ENCODE data around the gene PSMC3. TPM values are rescaled to one million over a fixed set of nuclear protein-coding genes. Genes with fewer than 3 reads are reported as not detected.

PSMC3 gene
- total RNA-seq, 2 experiments from 2014 or later: 143 to 148 TPM

- CTCF ChIA-PET: interaction anchor here (1.2 kb wide), 1 partner anchor 66 kb away, joined by 6 read pairs; no protein-coding TSS in a partner anchor
- H3K27me3 Mint-ChIP-seq: no peaks in the 10 kb centered on the region
- intact Hi-C loops (cut with micrococcal nuclease): no loop called here
- no peak overlapping the region for H3K4me3 Mint-ChIP-seq
- no peaks in the 10 kb centered on the region for H3K9me3 Mint-ChIP-seq
- H3K4me1 Mint-ChIP-seq (ENCODE audit: low read depth): no peaks in the 10 kb centered on the region
- no peak overlapping the region for H3K27ac Mint-ChIP-seq
- no peaks in the 10 kb centered on the region for H3K36me3 Mint-ChIP-seq
- no peak for DNase-seq
- POLR2A ChIA-PET: no interaction called here
Measured at GRCh38 chr11:47440054-47440476, 13.8 kb upstream of the PSMC3 start.

GRCh38 chr11:47438721-47439120 lies 12.5 kb upstream of the PSMC3 start:
- Mint-ChIP-seq H3K4me3 (no peak overlapping the region), H3K36me3 (no peaks in the 10 kb centered on the region), H3K27ac (no peak overlapping the region), H3K4me1 (ENCODE audit: low read depth) (no peaks in the 10 kb centered on the region), H3K27me3 (no peaks in the 10 kb centered on the region), H3K9me3 (no peaks in the 10 kb centered on the region)
- no peak for DNase-seq
- CTCF ChIA-PET: no interaction called here
- POLR2A ChIA-PET: interaction anchor here (0.7 kb wide), 1 partner anchor 1250 kb away, joined by 4 read pairs; no protein-coding TSS in a partner anchor
- intact Hi-C loops (cut with micrococcal nuclease): no loop called here

GRCh38 chr11:47437746-47438418 lies 11.6 kb upstream of the PSMC3 start:
- Mint-ChIP-seq H3K4me3 (no peak overlapping the region), H3K27ac (no peak overlapping the region), H3K9me3 (no peaks in the 10 kb centered on the region), H3K27me3 (no peaks in the 10 kb centered on the region), H3K4me1 (ENCODE audit: low read depth) (no peaks in the 10 kb centered on the region), H3K36me3 (no peaks in the 10 kb centered on the region)
- intact Hi-C loops (cut with micrococcal nuclease): no loop called here
- DNase-seq: no peak
- ChIA-PET POLR2A (no interaction called here), CTCF (no interaction called here)

- H3K4me3 Mint-ChIP-seq: no peak overlapping the region
- no peak overlapping the region for H3K27ac Mint-ChIP-seq
- POLR2A ChIA-PET: no interaction called here
- no peaks in the 10 kb centered on the region for H3K36me3 Mint-ChIP-seq
- H3K9me3 Mint-ChIP-seq: no peaks in the 10 kb centered on the region
- intact Hi-C loops (cut with micrococcal nuclease): no loop called here
- DNase-seq: no peak
- H3K27me3 Mint-ChIP-seq: no peaks in the 10 kb centered on the region
- H3K4me1 Mint-ChIP-seq (ENCODE audit: low read depth): no peaks in the 10 kb centered on the region
- CTCF ChIA-PET: no interaction called here
Measured at GRCh38 chr11:47437218-47437745, 11.0 kb upstream of the PSMC3 start.

GRCh38 chr11:47436726-47437125 lies 10.5 kb upstream of the PSMC3 start:
- H3K4me1 Mint-ChIP-seq (ENCODE audit: low read depth): no peaks in the 10 kb centered on the region
- ChIA-PET CTCF (no interaction called here), POLR2A (no interaction called here)
- no peak for DNase-seq
- no peaks in the 10 kb centered on the region for H3K9me3 Mint-ChIP-seq
- H3K4me3 Mint-ChIP-seq: no peak overlapping the region
- H3K27ac Mint-ChIP-seq: no peak overlapping the region
- intact Hi-C loops (cut with micrococcal nuclease): no loop called here
- H3K27me3 Mint-ChIP-seq: no peaks in the 10 kb centered on the region
- H3K36me3 Mint-ChIP-seq: no peaks in the 10 kb centered on the region

- no peaks in the 10 kb centered on the region for H3K27me3 Mint-ChIP-seq
- intact Hi-C loops (cut with micrococcal nuclease): no loop called here
- ChIA-PET CTCF (no interaction called here), POLR2A (no interaction called here)
- no peaks in the 10 kb centered on the region for H3K4me1 Mint-ChIP-seq (ENCODE audit: low read depth)
- no peak overlapping the region for H3K27ac Mint-ChIP-seq
- H3K4me3 Mint-ChIP-seq: no peak overlapping the region
- H3K9me3 Mint-ChIP-seq: no peaks in the 10 kb centered on the region
- DNase-seq: no peak
- no peaks in the 10 kb centered on the region for H3K36me3 Mint-ChIP-seq
Measured at GRCh38 chr11:47435687-47436086, 9.4 kb upstream of the PSMC3 start.

- POLR2A ChIA-PET: no interaction called here
- no peaks in the 10 kb centered on the region for H3K4me1 Mint-ChIP-seq (ENCODE audit: low read depth)
- no peak overlapping the region for H3K27ac Mint-ChIP-seq
- H3K27me3 Mint-ChIP-seq: no peaks in the 10 kb centered on the region
- intact Hi-C loops (cut with micrococcal nuclease): no loop called here
- DNase-seq: no peak
- H3K9me3 Mint-ChIP-seq: no peaks in the 10 kb centered on the region
- H3K4me3 Mint-ChIP-seq: no peak overlapping the region
- CTCF ChIA-PET: interaction anchor here (0.6 kb wide), 1 partner anchor 48 kb away, joined by 3 read pairs; no protein-coding TSS in a partner anchor
- H3K36me3 Mint-ChIP-seq: no peaks in the 10 kb centered on the region
Measured at GRCh38 chr11:47434011-47434786, 8.0 kb upstream of the PSMC3 start.

GRCh38 chr11:47433157-47433556 lies 6.9 kb upstream of the PSMC3 start:
- POLR2A ChIA-PET: no interaction called here
- Mint-ChIP-seq H3K4me1 (ENCODE audit: low read depth) (no peaks in the 10 kb centered on the region), H3K36me3 (no peaks in the 10 kb centered on the region), H3K27me3 (no peaks in the 10 kb centered on the region), H3K27ac (no peak overlapping the region), H3K4me3 (no peak overlapping the region), H3K9me3 (no peaks in the 10 kb centered on the region)
- DNase-seq: no peak
- CTCF ChIA-PET: interaction anchor here (0.6 kb wide), 1 partner anchor 47 kb away, joined by 3 read pairs; no protein-coding TSS in a partner anchor
- intact Hi-C loops (cut with micrococcal nuclease): no loop called here

GRCh38 chr11:47431356-47432083 lies 5.3 kb upstream of the PSMC3 start:
- no peak for DNase-seq
- CTCF ChIA-PET: no interaction called here
- peaks cover 2% of the 10 kb centered on the region for H3K4me1 Mint-ChIP-seq (ENCODE audit: low read depth)
- intact Hi-C loops (cut with micrococcal nuclease): no loop called here
- no peak overlapping the region for H3K27ac Mint-ChIP-seq
- no peaks in the 10 kb centered on the region for H3K27me3 Mint-ChIP-seq
- no peaks in the 10 kb centered on the region for H3K36me3 Mint-ChIP-seq
- H3K4me3 Mint-ChIP-seq: no peak overlapping the region
- H3K9me3 Mint-ChIP-seq: no peaks in the 10 kb centered on the region
- POLR2A ChIA-PET: interaction anchor here (0.6 kb wide), 1 partner anchor 144 kb away, joined by 4 read pairs; no protein-coding TSS in a partner anchor

GRCh38 chr11:47430524-47430923 lies 4.3 kb upstream of the PSMC3 start:
- intact Hi-C loops (cut with micrococcal nuclease): no loop called here
- no peak overlapping the region for H3K27ac Mint-ChIP-seq
- H3K4me3 Mint-ChIP-seq: no peak overlapping the region
- peaks cover 8% of the 10 kb centered on the region for H3K4me1 Mint-ChIP-seq (ENCODE audit: low read depth)
- DNase-seq: no peak
- CTCF ChIA-PET: no interaction called here
- POLR2A ChIA-PET: no interaction called here
- no peaks in the 10 kb centered on the region for H3K9me3 Mint-ChIP-seq
- peaks cover 7% of the 10 kb centered on the region for H3K36me3 Mint-ChIP-seq
- H3K27me3 Mint-ChIP-seq: no peaks in the 10 kb centered on the region

GRCh38 chr11:47425611-47426010 lies 628 bp downstream of the PSMC3 start:
- Mint-ChIP-seq H3K36me3 (peaks cover 42% of the 10 kb centered on the region), H3K27ac (peak overlapping the region; percentile 95), H3K27me3 (no peaks in the 10 kb centered on the region), H3K9me3 (no peaks in the 10 kb centered on the region), H3K4me1 (ENCODE audit: low read depth) (peaks cover 26% of the 10 kb centered on the region), H3K4me3 (peak overlapping the region; percentile 100)
- ChIA-PET POLR2A (interaction anchor here (1.0 to 2.7 kb wide), 4 partner anchors 10 to 211 kb away, joined by 3 to 9 read pairs (median 4); partner anchors contain the start of genes ACP2, DDB2 and SLC39A13), CTCF (interaction anchor here (0.6 to 6.2 kb wide), 5 partner anchors 14 to 151 kb away, joined by 3 to 59 read pairs (median 4); no protein-coding TSS in a partner anchor)
- DNase-seq: no peak
- intact Hi-C loops (cut with micrococcal nuclease): loop anchor here (1.0 to 10.0 kb wide), 8 partner anchors 17 to 423 kb away; partner anchors contain the start of genes CELF1, FNBP4, KBTBD4 and NDUFS3
